AG09319 (cell line): ENCODE data around the gene GNG11.

ENCODE experiments used
- DNase-seq: peaks from one replicate; pipeline ENCODE4 v3.0.0-alpha.2; 2010; ENCODE audit warnings: low read depth; ENCODE audit errors: extremely low read depth
- TF ChIP-seq, protein P1 (sequence below): IDR thresholded peaks from 2 replicates; pipeline ENCODE4 v1.5.1; 2011; ENCODE audit warnings: low read depth, mild to moderate bottlenecking, inconsistent platforms, low read length, moderate library complexity

The GNG11 gene

DNA sequence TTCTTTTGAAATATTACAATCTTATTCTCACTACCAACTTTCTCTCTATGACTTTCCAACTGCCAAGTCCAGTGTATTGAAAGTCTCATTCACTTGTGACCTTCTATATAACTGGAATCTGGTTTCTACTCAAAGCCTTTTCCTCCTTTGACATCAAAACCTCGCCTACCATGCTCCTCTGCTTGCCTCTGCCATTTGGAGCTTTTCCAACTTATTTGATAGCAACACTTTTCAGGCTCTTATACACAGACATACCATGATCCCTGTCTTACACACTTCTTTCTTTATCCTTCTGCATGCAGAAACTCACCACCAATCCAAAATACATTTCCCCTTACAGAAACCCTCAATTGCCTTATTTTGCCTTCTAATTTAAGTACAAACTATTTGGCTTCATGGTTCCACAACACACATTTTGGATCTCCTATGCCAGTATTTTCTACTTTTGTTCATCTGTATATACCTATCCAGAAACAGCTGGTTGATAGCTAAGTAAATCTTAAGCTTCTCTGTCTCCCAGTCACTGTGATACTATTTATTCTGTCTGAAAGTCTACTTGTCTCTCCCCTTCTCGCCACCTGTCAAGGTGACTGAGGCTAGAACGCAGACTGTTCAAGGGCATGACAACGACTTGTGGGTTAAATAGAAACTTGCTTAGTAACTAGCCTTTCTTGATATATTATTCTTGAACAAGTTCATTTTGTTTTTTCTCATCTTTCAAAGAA is 22.4 kb downstream of the GNG11 start:
- DNase-seq = no peak
- TF ChIP-seq, protein P1, sequence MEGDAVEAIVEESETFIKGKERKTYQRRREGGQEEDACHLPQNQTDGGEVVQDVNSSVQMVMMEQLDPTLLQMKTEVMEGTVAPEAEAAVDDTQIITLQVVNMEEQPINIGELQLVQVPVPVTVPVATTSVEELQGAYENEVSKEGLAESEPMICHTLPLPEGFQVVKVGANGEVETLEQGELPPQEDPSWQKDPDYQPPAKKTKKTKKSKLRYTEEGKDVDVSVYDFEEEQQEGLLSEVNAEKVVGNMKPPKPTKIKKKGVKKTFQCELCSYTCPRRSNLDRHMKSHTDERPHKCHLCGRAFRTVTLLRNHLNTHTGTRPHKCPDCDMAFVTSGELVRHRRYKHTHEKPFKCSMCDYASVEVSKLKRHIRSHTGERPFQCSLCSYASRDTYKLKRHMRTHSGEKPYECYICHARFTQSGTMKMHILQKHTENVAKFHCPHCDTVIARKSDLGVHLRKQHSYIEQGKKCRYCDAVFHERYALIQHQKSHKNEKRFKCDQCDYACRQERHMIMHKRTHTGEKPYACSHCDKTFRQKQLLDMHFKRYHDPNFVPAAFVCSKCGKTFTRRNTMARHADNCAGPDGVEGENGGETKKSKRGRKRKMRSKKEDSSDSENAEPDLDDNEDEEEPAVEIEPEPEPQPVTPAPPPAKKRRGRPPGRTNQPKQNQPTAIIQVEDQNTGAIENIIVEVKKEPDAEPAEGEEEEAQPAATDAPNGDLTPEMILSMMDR = no peak

DNA sequence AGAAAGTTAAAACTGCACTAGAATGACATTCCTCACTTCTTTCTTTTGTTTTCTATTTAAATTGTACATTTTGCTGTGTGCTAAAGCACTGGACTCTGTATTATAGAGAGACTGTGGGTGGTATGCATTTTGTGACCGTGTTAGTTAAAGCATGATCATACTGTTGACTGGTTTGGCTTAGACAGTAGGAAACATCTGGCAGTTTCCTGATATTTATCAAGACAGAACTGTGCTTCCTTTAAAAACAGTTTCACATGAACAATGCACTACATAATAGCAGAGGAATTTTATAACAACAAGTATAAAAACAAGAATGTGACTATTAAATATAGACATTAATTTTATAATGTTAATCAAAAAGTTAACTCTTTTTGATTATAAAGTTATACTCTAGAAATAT is 23.1 kb downstream of the GNG11 start:
- TF ChIP-seq, protein P1 = no peak
- no peak for DNase-seq

DNA sequence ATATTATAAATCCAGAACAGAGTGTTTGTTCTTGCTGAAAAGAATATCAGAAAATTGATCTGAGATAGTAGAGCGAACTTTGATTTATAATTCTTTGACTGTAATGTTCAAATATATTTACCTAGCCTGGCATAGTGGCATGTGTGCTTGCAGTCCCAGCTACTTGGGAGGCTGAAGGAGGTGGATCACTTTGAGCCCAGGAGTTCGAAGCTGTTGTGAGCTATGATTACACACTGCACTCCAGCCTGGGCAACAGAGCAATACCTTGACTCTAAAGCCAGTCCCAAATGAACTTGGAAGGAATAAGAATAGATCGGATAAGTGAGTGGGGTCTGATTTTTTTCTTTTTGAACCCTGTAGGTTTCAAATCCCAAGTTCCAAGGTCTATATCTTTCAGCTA is 23.5 kb downstream of the GNG11 start:
- DNase-seq = no peak
- TF ChIP-seq, protein P1 = no peak

DNA sequence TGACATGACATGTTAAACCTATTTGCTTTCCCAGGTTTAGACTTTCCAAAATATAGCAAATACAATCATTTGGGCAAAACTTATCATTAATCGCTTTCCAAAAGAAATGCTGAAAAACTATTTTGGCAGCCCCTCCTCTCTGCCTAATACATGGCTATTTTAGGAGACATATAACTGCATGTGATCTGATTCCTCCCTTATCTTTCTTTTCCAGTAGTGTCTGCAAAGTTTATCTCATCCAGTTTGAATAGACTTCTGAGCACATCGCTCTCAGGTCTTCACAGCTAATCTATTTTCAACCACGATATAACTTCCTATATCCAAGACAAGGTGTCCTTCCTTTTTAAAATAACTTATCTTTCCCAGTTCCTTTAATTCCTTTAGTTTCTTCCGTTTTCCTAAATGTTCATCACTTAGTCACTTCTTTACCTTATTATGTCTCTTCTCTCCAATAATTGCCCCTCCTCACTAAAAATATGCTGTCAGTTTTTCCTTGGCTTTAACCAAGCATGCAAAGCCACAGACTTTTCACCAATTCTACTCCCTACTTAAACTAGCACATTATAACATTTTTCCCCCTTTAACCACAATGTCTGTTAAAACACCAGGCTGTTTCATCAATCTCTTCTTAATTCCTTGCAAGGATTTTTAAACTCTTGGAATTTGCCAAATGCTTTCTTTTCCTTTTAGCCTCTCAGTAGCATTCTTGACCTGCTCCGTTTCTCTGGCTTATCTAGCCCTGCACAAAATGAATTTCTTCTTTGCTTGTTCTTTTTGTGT is 24.4 kb downstream of the GNG11 start:
- TF ChIP-seq, protein P1 = no peak
- DNase-seq = no peak

DNA sequence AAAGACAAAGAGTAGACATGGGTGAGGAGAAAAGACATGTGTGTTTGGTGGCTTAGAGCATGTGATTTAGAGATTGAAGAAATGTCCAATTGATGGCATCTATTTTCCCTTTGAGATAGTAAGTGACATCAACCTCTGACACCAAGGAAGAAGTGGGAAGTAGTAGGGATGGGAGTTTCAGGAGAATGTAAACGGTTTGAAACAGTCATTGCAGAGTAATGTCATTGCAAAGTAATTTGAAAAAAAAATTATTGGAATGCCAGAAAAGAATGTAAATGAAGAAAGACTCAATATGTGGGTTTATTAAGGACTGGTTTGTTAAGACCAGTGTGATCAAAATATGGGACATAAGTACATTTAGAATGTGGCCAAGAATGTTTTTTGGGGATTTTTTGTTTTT is 26.6 kb downstream of the GNG11 start:
- TF ChIP-seq, protein P1 = no peak
- DNase-seq = no peak

DNA sequence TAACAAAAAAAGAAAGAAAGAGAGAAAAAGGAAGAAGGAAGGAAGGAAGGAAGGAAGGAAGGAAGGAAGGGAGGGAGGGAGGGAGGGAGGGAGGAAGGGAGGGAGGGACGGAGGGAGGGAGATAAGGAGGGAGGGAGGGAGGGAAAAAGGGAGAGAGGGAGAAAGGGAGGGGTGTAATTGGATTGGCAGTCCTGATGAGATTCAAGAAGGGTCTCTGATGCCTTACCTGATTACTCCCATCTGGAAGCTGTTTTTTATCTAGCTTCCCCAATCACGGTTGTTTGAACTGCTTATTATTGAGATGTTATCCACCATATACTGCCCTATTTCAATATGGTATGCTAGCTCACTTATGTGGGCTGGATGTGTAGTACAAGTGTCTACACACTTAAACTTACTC is 27.3 kb downstream of the GNG11 start:
- DNase-seq = no peak
- TF ChIP-seq, protein P1 = no peak

DNA sequence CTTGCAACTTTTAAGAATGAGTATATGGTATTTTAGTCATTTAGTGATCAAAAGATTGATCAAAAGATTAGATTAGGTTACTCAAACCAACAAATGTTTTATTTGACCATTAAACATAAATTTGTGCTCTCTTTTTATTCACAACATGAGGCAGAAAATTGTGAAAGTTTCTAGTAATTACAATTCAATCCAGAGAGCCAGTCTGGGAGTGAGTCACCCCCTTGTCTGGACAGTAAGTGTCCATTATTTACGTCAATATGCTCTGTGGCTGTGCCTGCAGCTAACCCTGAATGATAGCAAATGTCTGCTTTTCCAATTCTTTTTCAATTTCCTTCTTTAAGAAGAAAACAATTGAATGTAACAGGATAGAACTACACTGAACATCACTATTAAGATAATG is 27.9 kb downstream of the GNG11 start:
- peak; percentile 52 for DNase-seq
- TF ChIP-seq, protein P1 = no peak
